Femur (tissue), 1 donor: ENCODE results near the gene MPDZ.
"Not testable (repeated sequence)": the region's sequence is repeated elsewhere in the genome, so short reads cannot be mapped to it uniquely, and the experiment has no call there.

ENCODE experiments used
- DNase-seq: peaks from one replicate; pipeline ENCODE4 v3.0.0-alpha.2; 2017

The MPDZ gene

DNA sequence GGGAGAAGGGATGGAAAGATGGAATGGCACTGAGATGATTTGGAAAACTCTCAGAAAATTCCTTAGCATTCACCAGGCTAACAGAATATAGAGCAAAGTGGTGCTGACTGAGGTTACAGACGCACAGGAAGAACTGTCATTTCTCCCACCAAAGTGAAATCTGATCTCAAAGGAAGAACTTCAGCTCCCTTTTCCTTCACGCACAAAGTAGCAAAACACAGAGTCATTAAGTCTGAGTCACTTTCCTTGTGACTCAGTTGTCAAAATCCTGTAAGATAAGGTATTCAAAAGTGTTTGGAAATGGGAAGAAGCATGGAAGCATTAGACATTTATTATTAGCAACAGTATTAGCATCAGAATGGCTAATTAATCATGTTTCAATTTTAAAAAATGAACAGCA, 11.7 kb downstream of the MPDZ start:
- no peak for DNase-seq

DNA sequence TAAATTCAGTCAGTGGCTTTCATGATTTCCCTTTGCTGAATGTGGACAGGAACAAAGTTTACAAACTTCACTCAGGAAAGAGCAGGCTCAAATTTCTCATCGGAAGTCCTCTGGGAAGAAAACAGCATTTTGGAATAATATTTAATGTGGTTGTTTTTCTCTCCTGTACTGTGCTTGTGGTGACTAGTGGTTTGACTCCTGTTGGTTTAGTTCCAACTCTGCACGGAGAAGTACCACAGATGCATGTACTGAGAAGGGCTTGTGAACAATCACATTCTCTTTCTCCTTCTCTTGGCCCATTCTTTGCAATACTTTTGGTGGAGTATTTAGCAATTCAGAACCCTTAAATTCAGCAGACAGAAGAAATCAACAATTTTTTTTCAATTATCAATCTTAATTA, 13.3 kb downstream of the MPDZ start:
- DNase-seq, result no peak

- DNase-seq, result no peak
Measured at GRCh38 chr9:13264788-13265187, 14.7 kb downstream of the MPDZ start.

- DNase-seq, result no peak
Measured at GRCh38 chr9:13263511-13263910, 16.0 kb downstream of the MPDZ start.

- no peak for DNase-seq
Measured at GRCh38 chr9:13252852-13253251, 26.6 kb downstream of the MPDZ start.

DNA sequence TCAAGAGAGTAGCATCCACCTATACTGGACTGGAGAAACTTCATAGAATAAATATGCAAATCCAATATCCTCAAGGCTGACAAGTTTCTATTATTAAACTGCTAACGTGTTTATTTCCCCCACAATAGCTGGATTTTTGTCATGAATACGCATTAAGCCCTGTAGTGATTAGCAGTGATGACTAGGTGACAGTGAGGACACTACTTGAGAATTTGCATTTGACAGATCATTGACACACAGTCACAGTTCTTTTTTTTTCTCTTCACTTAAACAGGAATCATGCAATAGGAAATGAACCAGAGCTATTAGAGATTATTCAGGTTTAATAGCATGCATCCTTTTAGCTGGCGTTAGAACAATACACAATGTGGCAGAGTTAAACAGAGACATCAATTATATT, 35.3 kb downstream of the MPDZ start:
- DNase-seq, result no peak

DNA sequence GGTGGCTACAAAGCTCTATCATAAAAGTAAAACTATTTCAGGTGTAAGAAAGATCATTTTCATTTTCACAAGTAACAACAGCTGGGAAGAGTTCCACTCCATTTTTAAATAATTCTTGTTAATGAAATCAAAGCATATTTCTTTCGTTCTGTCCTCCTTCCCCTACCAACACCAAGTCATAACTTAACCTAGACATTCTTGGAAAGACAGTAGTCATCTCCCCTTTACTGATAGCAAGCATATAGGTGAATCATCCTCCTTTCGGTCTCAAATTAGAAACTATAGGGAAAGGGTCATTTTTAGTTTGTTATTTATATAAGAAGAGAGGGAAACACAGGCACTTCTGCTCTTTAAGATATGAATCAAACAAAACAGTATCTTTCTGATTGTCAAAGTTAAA, 38.2 kb downstream of the MPDZ start:
- DNase-seq, result no peak

- no peak for DNase-seq
Measured at GRCh38 chr9:13239660-13240059, 39.8 kb downstream of the MPDZ start.

- no peak for DNase-seq
Measured at GRCh38 chr9:13239208-13239607, 40.3 kb downstream of the MPDZ start.

- no peak for DNase-seq
Measured at GRCh38 chr9:13234932-13235331, 44.6 kb downstream of the MPDZ start.

GRCh38 chr9:13228431-13228830, 51.1 kb downstream of the MPDZ start:
- no peak for DNase-seq

- DNase-seq, result no peak
Measured at GRCh38 chr9:13224366-13224765, 55.1 kb downstream of the MPDZ start.

DNA sequence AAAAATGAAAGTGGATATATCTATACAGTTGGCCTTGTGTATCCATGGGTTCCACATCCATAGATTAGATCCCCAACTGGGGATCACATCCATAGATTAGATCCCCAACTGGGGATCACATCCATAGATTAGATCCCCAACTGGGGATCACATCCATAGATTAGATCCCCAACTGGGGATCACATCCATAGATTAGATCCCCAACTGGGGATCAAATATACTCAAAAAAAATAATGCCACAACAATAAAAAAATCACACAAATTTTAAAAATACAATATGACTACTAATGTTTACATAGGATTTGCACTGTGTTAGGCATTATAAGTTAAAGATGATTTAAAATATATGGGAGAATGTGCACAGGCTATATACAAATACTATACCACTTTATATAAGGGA, 56.8 kb downstream of the MPDZ start:
- DNase-seq, result not testable (repeated sequence)

DNA sequence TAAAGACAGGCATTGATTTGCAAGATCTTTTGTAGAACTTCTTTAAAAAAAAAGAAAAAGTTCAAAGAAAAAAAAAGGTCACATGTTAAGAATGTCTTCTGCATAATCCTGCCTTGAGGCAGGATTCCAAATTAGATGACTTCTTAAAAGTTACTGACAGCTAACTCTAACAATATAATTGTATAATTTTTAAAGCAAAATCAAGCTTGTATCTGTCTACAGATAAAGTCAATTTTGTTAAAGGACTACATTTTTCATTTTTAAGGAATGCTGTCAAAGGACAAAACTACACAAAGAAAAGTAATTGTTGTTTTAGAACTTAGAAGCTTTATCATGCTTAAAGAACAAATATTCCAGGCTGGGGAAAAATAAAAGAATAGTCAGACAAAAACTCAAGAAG, 57.8 kb downstream of the MPDZ start:
- no peak for DNase-seq

- no peak for DNase-seq
Measured at GRCh38 chr9:13220837-13221236, 58.7 kb downstream of the MPDZ start.

DNA sequence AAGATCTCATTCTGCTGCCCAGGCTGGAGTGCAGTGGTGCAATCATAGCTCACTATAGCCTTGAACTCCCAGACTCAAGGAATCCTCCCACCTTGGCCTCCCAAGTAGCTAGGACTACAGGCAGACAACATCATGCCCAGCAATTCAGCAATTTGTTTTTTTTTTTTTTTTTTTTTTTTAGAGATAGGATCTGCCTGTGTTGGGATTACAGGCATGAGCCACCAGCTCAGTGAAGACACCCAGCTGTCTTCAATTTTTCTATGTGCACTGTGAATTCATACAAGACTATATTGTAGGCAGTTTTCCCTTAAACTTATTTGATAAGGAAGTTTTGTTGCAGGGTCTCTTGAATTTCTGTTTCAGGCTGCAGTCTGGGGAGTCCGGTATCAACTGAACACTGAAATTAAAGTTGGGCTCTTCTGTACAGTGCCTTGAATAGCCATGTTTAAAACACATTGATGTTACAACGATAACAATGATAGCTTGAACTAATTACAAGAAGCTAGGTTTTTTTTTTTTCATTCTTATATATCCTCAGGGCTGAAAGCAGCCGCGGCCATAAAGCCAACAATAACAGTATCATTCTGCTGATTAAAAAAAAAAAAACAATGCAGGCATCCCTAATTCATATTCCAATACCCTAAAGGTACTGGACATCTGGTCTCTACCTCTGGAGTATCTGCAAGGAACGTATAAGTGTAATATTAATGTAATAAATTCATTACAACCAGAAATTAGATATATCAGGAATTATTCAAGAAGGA, 63.5 kb downstream of the MPDZ start:
- DNase-seq, result no peak

DNA sequence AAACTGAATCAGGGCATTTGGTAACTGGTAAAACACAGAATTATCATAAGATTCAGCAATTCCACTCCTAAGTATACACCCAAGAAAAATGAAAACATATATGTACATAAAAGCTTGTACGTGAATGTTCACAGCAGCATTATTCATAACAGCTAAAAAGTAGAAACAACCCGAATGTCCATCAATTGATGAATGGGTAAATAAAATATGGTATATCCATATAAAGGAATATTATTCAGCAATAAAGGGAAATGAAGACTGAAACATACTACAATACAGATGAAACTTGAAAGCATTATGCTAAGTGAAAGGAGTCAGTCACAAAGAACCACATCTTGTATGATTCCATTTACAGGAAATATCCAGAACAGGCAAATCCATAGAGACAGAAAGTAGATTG, 65.5 kb downstream of the MPDZ start:
- no peak for DNase-seq

GRCh38 chr9:13213337-13213736, 66.2 kb downstream of the MPDZ start:
- DNase-seq, result no peak

GRCh38 chr9:13210306-13210705, 69.2 kb downstream of the MPDZ start:
- DNase-seq, result no peak

DNA sequence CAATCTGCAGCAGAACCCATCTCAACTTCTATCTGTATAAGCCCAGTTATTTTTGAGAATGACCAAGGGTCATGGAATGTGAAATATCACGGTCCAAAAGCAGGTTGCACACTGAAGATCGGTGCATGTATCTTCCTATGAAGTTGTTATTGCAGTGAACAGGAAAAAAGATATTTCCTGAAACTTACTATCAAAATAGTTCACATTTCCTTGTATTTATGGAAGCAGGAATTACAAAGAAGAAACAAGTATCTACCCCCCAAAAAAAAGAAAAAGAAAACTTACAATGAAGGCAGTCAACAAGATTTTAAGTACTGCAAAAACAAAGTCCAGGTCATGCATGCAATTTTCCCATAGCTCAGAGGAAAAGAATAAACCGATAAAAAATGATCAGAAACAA, 70.0 kb downstream of the MPDZ start:
- DNase-seq, result no peak

DNA sequence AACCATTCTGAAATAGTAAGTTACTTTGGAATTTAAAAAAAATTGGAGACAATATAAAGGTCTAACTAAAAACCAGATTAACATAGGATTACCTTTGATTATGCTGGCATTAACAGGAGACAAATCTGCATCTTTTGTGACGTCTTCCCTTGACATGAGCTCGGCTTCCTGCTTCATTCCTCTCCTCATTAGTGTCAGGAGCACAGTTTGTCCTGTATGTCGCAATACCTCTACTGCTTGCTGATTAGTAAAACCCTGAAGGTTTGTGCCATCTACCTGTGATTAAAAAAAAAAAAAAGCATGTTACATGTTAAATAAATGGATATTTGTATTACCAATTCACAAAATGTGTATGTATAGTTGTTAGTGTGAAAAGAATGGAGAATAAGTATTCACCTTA, 73.7 kb downstream of the MPDZ start:
- DNase-seq, result no peak

GRCh38 chr9:13190040-13190439, 89.5 kb downstream of the MPDZ start:
- no peak for DNase-seq

DNA sequence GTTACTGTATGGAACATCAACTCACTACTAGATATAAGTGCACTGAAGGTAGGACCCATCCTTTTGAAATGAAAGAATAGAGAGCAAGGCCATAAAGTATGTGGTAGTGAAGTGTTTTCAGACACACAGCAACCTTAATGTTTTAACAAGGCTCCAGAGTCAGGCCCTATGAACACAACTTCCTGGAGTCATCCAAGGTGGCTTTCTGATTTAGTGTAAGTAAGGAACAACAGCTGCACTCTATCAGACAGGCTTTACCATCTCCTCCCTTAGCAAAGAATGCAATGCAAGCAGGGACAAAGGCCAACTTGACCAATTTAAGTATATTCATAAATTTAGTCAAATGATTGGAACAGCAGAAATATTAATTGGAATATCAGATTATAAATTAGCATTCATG, 90.1 kb downstream of the MPDZ start:
- DNase-seq, result no peak

GRCh38 chr9:13186774-13187173, 92.7 kb downstream of the MPDZ start:
- DNase-seq, result no peak

- no peak for DNase-seq
Measured at GRCh38 chr9:13186091-13186490, 93.4 kb downstream of the MPDZ start.
